GM12892 (cell line): ENCODE results near the gene TRABD2B.

Source experiments
- POLR2A ChIP-seq: IDR thresholded peaks from 2 replicates; pipeline ENCODE4 v1.6.1; 2011; ENCODE audit warnings: low read depth, low read length, control low read depth
- POLR2AphosphoS5 ChIP-seq: IDR thresholded peaks from 2 replicates; pipeline ENCODE4 v1.6.1; 2011; ENCODE audit warnings: low read depth, low read length, control low read depth
- TAF1 ChIP-seq: IDR thresholded peaks from 2 replicates; pipeline ENCODE4 v1.6.1; 2011; ENCODE audit warnings: low read depth, mild to moderate bottlenecking, control low read depth, low read length, borderline replicate concordance

DNA sequence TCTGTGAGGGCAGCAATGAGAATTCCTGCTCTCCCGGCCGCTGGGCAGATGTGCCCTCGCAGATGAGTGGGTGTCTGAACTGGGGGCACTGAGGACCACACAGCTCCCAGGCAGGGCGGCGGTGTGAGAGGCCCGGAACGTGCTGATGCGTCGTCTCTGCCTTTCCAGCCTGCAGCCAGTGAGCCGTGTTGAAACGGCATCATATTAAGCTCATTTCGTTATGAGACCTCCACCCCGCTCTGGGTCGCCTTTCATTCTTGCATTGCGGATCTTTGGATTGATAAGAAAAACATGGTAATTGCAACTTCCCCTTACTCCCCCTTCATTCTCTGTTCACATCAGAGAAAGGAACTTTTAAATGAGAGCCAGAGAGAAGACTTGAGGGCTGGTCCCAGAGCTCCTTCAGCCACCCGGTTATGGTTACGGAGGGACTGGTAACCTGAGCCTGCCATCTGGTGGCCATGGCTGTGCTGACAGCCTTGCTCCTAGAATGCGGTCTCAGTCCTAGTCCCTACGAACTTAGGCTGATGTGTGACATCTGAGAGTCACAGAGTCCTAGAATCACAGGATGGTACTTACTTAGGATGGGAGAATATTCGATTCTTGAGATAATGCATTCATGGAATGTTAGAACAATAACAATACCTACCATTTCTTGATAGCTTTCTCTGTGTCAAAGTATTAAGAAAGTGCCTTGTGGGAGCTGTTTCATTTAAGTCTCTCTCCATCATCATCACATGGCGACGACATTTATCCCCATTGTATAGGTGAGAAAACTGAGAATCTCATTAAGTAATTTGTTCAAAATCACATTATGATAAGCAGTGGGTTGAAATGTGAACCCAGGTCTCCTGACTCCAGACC, 271.0 kb downstream of the TRABD2B start:
- TF ChIP-seq POLR2A (no peak), POLR2AphosphoS5 (no peak), TAF1 (no peak)
